ENCODE data around the gene PDGFRB. TPM values are rescaled to one million over a fixed set of nuclear protein-coding genes. Genes with fewer than 3 reads are reported as not detected.

PDGFRB gene
- polyA plus RNA-seq, 1 donor from 2014 or later = not detected

- Histone ChIP-seq H3K36me3 (ENCODE audit: insufficient read depth, low read length) (no peaks in the 10 kb centered on the region), H3K9ac (ENCODE audit: low read length) (no peak overlapping the region), H3K9me3 (ENCODE audit: low read length) (no peaks in the 10 kb centered on the region), H3K9me2 (ENCODE audit: insufficient read depth, low read length) (no peaks in the 10 kb centered on the region), H3K4me3 (ENCODE audit: low read length) (no peak overlapping the region), H3K79me2 (replicated peaks; ENCODE audit: insufficient read depth, low read length) (no peaks in the 10 kb centered on the region), H4K20me1 (ENCODE audit: insufficient read depth) (no peaks in the 10 kb centered on the region), H2AFZ (ENCODE audit: low read depth, low read length) (no peak overlapping the region), H3F3A (ENCODE audit: insufficient read depth, low read length, poor library complexity, severe bottlenecking) (no peaks in the 10 kb centered on the region), H3K4me2 (ENCODE audit: low read length) (no peak overlapping the region), H3K27me3 (ENCODE audit: insufficient read depth, low read depth, low read length) (no peaks in the 10 kb centered on the region), H3K27ac (ENCODE audit: low read length) (no peak overlapping the region)
- no peak for TF ChIP-seq MXI1 (conservative IDR thresholded peaks at IDR 0.05; ENCODE audit: poor library complexity, severe bottlenecking)
- no peak for TF ChIP-seq CTCF (IDR thresholded peaks at IDR 0.05; ENCODE audit: poor library complexity, severe bottlenecking)
- no peak for TF ChIP-seq EZH2 (IDR thresholded peaks at IDR 0.05; ENCODE audit: borderline replicate concordance, insufficient read depth, low read length, poor library complexity, severe bottlenecking)
- no peak for TF ChIP-seq RAD21 (conservative IDR thresholded peaks at IDR 0.05)
- TF ChIP-seq TAF1 (IDR thresholded peaks at IDR 0.05; ENCODE audit: low read depth) = no peak
- no peak for TF ChIP-seq SMC3 (conservative IDR thresholded peaks at IDR 0.05; ENCODE audit: poor library complexity)
- no peak for TF ChIP-seq EP300 (conservative IDR thresholded peaks at IDR 0.05; ENCODE audit: poor library complexity, severe bottlenecking)
- no peak for TF ChIP-seq REST (IDR thresholded peaks at IDR 0.05; ENCODE audit: borderline replicate concordance)
- no peak for TF ChIP-seq POLR2AphosphoS5 (IDR thresholded peaks at IDR 0.05)
Measured at GRCh38 chr5:150136305-150137167, 19.1 kb downstream of the PDGFRB start.

GRCh38 chr5:150135557-150136304 is 19.9 kb downstream of the PDGFRB start:
- TF ChIP-seq TAF1 (IDR thresholded peaks at IDR 0.05; ENCODE audit: low read depth) (no peak), CTCF (IDR thresholded peaks at IDR 0.05; ENCODE audit: poor library complexity, severe bottlenecking) (no peak), POLR2AphosphoS5 (IDR thresholded peaks at IDR 0.05) (no peak), RAD21 (conservative IDR thresholded peaks at IDR 0.05) (no peak), EP300 (conservative IDR thresholded peaks at IDR 0.05; ENCODE audit: poor library complexity, severe bottlenecking) (no peak), REST (IDR thresholded peaks at IDR 0.05; ENCODE audit: borderline replicate concordance) (no peak), MXI1 (conservative IDR thresholded peaks at IDR 0.05; ENCODE audit: poor library complexity, severe bottlenecking) (no peak)
- H3K27me3 ChIP-seq (ENCODE audit: insufficient read depth, low read depth, low read length) = no peaks in the 10 kb centered on the region
- H3K4me2 ChIP-seq (ENCODE audit: low read length) = no peak overlapping the region
- H2AFZ ChIP-seq (ENCODE audit: low read depth, low read length) = no peak overlapping the region
- H3K79me2 ChIP-seq (replicated peaks; ENCODE audit: insufficient read depth, low read length) = no peaks in the 10 kb centered on the region
- no peaks in the 10 kb centered on the region for H3K9me2 ChIP-seq (ENCODE audit: insufficient read depth, low read length)
- no peak overlapping the region for H3K27ac ChIP-seq (ENCODE audit: low read length)
- no peaks in the 10 kb centered on the region for H4K20me1 ChIP-seq (ENCODE audit: insufficient read depth)
- no peak overlapping the region for H3K9ac ChIP-seq (ENCODE audit: low read length)
- no peaks in the 10 kb centered on the region for H3F3A ChIP-seq (ENCODE audit: insufficient read depth, low read length, poor library complexity, severe bottlenecking)
- no peaks in the 10 kb centered on the region for H3K9me3 ChIP-seq (ENCODE audit: low read length)
- no peak overlapping the region for H3K4me3 ChIP-seq (ENCODE audit: low read length)
- no peaks in the 10 kb centered on the region for H3K36me3 ChIP-seq (ENCODE audit: insufficient read depth, low read length)

All from neural cell (in vitro differentiated cells).